Coronary artery (tissue), 2 donors: Measurements from ENCODE around the gene C9orf50.

Experiments used
- DNase-seq: peaks from one replicate; pipeline ENCODE4 v3.0.0-alpha.2; 2017; ENCODE audit warnings: low spot score
- H3K27ac ChIP-seq, 2 donors: fragments of 200-600 bp; sonication (generic); one replicate each; pipeline ENCODE4 v1.5.1; 2016 to 2019
- H3K4me3 ChIP-seq: fragments of 200-600 bp; sonication (generic); 2 replicates; pipeline ENCODE4 v1.5.1; 2016; ENCODE audit warnings: mild to moderate bottlenecking, moderate library complexity
- TF ChIP-seq, protein P1 (sequence below): fragments of 200-600 bp; sonication (generic); IDR thresholded peaks from one replicate; pipeline ENCODE4 v1.5.1; 2019; ENCODE audit warnings: antibody characterized with exemption

C9orf50 gene

DNA sequence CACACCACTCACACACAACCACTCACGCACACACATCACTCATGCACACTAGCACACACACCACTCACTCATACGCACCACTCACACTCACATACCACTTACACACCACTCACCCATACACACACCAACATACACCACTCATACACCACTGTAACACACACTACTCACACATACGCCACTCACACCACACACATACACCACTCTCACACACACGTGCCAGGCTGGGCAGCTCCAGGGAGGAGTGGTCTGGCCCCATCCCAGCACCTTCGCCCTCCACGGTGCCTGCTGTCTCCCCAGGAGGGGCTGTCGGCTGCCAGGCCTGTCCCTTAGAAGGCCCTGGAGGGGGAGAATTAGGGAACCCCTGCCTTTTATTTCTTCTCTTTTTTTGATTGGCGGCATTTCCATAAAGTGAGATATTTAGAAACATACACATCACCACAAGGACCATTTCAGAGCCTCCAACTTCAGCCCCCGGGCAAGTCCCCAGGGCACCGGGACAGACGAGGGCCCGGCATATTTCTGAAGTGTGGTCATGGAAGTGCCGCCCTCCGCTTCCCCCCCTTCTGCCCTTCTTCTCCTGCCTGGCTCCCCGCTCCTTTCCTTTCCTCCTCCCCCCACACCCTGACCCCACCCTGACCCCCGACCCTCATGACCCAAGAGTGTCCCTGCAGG, 27.3 kb upstream of the C9orf50 start:
- DNase-seq = no peak
- H3K27ac ChIP-seq = peak overlapping the region; percentile 76 to 88
- H3K4me3 ChIP-seq = no peak overlapping the region
- TF ChIP-seq, protein P1, sequence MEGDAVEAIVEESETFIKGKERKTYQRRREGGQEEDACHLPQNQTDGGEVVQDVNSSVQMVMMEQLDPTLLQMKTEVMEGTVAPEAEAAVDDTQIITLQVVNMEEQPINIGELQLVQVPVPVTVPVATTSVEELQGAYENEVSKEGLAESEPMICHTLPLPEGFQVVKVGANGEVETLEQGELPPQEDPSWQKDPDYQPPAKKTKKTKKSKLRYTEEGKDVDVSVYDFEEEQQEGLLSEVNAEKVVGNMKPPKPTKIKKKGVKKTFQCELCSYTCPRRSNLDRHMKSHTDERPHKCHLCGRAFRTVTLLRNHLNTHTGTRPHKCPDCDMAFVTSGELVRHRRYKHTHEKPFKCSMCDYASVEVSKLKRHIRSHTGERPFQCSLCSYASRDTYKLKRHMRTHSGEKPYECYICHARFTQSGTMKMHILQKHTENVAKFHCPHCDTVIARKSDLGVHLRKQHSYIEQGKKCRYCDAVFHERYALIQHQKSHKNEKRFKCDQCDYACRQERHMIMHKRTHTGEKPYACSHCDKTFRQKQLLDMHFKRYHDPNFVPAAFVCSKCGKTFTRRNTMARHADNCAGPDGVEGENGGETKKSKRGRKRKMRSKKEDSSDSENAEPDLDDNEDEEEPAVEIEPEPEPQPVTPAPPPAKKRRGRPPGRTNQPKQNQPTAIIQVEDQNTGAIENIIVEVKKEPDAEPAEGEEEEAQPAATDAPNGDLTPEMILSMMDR = no peak

DNA sequence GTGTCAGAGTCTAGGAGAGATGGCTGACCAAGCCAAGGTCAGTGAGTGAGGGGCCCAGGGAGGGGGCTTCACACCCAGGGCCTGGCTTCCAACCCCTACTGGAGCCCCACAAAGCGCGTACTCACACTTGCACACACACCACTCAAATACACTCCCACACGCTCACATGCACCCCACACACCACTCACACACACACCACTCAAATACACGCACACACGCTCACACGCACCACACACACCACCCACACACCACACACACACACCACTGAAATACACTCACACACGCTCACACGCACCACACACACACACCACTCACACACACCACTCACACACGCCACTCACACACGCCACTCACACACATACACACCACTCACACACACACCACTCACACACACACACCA, 26.7 kb upstream of the C9orf50 start:
- DNase-seq = no peak
- TF ChIP-seq, protein P1 = no peak

DNA sequence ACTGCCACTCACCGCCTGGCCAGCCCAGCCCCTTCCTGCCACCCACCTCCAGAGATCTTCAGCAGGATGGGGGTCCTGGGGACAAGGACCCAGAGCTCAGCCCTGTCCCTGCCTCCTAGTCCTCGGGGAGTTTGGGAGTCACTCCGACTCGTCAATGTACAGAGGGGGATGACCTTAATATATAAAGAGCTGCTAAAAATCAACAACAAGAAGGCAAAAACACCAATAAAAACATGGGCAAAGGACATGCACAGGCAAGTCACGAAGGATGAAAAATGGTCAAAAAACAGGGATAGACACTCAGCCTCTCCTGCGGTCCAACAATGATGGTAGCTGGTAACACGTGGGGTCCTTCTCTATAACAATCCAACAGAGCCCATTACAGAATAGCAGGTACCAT, 25.8 kb upstream of the C9orf50 start:
- Histone ChIP-seq H3K27ac (no peak overlapping the region), H3K4me3 (no peak overlapping the region)
- TF ChIP-seq, protein P1 = no peak
- DNase-seq = no peak

More for the DNA sequence above, 26.7 kb upstream of the C9orf50 start:
- Histone ChIP-seq H3K27ac (peak overlapping the region in 1 of 2 donors; percentile 88), H3K4me3 (no peak overlapping the region)

DNA sequence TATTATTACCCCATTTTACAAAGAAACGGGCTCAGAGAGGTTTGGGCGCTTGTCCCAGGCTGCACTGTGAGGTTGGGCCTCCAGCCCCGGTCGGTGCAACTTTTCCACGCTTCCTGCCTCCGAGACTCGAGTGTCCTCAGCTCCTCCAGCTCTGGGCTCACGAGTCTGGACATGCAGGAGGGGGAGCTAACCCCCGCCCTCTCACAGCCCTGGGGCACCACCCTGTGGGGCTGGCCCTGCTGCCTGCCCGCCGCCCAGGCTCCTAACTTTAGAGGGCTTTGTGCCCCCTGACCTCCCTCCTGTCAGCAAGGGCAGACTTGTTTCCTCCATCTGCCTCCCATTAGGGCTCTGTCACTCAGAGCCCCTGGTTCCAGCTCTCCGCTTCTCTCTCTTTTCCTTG, 25.4 kb upstream of the C9orf50 start:
- DNase-seq = no peak
- TF ChIP-seq, protein P1 = no peak
- H3K27ac ChIP-seq = no peak overlapping the region
- H3K4me3 ChIP-seq = no peak overlapping the region

DNA sequence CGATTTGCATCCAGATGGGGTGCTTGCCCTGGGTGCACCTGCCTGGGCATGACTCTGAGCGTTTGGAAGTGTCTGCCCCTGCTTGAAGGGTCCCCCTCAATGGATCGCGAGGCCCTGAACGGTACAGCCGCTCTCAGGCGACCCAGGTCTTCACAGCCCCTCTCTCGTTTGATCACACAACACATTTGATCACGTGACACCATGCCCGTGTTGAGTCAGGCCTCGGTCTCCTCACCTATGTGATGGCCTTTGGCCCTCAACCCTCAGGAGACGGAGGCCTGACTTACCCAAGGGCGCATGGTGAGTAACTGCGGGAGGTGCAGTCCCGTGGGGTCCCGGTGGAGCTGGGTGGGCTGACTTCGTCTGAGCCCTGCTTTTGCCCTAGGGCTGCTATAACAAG, 24.0 kb upstream of the C9orf50 start:
- Histone ChIP-seq H3K27ac (no peak overlapping the region), H3K4me3 (no peak overlapping the region)
- TF ChIP-seq, protein P1 = no peak
- DNase-seq = no peak

DNA sequence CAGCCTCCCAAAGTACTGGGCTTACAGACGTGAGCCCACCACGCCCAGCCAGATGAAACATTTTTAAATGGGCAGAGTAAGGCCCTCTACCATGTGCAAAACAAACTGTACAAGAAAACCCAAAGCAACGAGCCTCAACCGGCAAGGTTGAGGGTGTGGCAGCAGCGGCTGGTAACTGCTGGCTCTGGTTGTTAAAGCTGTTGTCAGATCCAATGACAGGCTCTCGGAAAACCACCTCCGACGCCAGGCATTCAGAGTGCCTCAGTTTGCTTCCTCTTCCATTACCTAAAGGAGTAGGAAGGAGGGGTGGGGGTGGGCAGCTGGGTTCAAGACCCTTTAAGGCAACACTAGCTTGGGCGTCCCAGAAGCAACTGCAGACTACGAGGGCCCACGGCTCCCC, 23.5 kb upstream of the C9orf50 start:
- DNase-seq = no peak

DNA sequence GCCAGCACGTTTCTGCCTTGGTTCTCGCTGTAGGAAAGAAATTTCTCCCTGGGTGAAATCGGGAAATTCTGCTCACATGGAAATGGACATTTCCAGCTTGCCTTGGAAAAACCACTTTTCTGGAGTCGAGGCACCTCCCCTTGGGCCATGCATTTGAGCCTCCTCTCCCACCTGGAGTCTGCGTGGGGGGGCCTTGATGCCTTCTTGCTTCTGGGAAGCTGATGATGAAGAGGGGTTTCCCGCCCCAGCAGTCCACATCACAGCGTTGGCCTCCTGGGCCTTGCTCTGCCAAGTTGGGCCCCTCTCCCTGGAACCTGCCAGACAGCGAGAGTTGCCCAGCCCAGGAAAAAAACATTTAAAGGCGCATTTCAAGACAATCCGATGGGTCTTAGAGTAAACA, 22.8 kb upstream of the C9orf50 start:
- TF ChIP-seq, protein P1 = no peak
- Histone ChIP-seq H3K4me3 (no peak overlapping the region), H3K27ac (no peak overlapping the region)
- no peak for DNase-seq

More for the DNA sequence above, 23.5 kb upstream of the C9orf50 start:
- TF ChIP-seq, protein P1 = no peak
- Histone ChIP-seq H3K27ac (no peak overlapping the region), H3K4me3 (no peak overlapping the region)
